ENCODE data around the gene TUBB6. TPM values are rescaled to one million over a fixed set of nuclear protein-coding genes. Genes with fewer than 3 reads are reported as not detected.

TUBB6 gene
- total RNA-seq, 1 donor from 2014 or later = 110 TPM

GRCh38 chr18:12281861-12282260 is 26.2 kb upstream of the TUBB6 start:
- H3K4me1 ChIP-seq = peaks cover 15% of the 10 kb centered on the region
- H3K27ac ChIP-seq = no peak overlapping the region
- ATAC-seq (no peak), DNase-seq (no peak)
- no peaks in the 10 kb centered on the region for H3K36me3 ChIP-seq
- TF ChIP-seq CTCF (IDR thresholded peaks at IDR 0.05) = no peak
- H3K27me3 ChIP-seq = no peaks in the 10 kb centered on the region
- no peak overlapping the region for H3K4me3 ChIP-seq
- intact Hi-C loops (cut with DNase I) = no loop called here
- no peaks in the 10 kb centered on the region for H3K9me3 ChIP-seq

- Histone ChIP-seq H3K36me3 (no peaks in the 10 kb centered on the region), H3K27me3 (peaks cover 6% of the 10 kb centered on the region), H3K9me3 (no peaks in the 10 kb centered on the region), H3K4me3 (no peak overlapping the region), H3K27ac (no peak overlapping the region), H3K4me1 (peaks cover 15% of the 10 kb centered on the region)
- intact Hi-C loops (cut with DNase I) = no loop called here
- TF ChIP-seq CTCF (IDR thresholded peaks at IDR 0.05) = no peak
- no peak for ATAC-seq
- no peak for DNase-seq
Measured at GRCh38 chr18:12282442-12283039, 25.5 kb upstream of the TUBB6 start.

- intact Hi-C loops (cut with DNase I) = no loop called here
- no peak overlapping the region for H3K27ac ChIP-seq
- no peaks in the 10 kb centered on the region for H3K9me3 ChIP-seq
- H3K27me3 ChIP-seq = peaks cover 12% of the 10 kb centered on the region
- H3K36me3 ChIP-seq = no peaks in the 10 kb centered on the region
- DNase-seq = no peak
- peaks cover 17% of the 10 kb centered on the region for H3K4me1 ChIP-seq
- no peak for TF ChIP-seq CTCF (IDR thresholded peaks at IDR 0.05)
- ATAC-seq = no peak
- H3K4me3 ChIP-seq = no peak overlapping the region
Measured at GRCh38 chr18:12283256-12283655, 24.8 kb upstream of the TUBB6 start.

GRCh38 chr18:12283666-12284065 is 24.4 kb upstream of the TUBB6 start:
- TF ChIP-seq CTCF (IDR thresholded peaks at IDR 0.05) = no peak

GRCh38 chr18:12287131-12287681 is 20.8 kb upstream of the TUBB6 start:
- H3K27me3 ChIP-seq = peaks cover 34% of the 10 kb centered on the region
- H3K27ac ChIP-seq = peak overlapping the region; percentile 70
- intact Hi-C loops (cut with DNase I) = no loop called here
- DNase-seq (peak; percentile 71), ATAC-seq (peak; percentile 83)
- no peak for TF ChIP-seq CTCF (IDR thresholded peaks at IDR 0.05)
- no peaks in the 10 kb centered on the region for H3K36me3 ChIP-seq
- peaks cover 12% of the 10 kb centered on the region for H3K4me1 ChIP-seq
- peak overlapping the region; percentile 45 for H3K4me3 ChIP-seq
- no peaks in the 10 kb centered on the region for H3K9me3 ChIP-seq

More at GRCh38 chr18:12283666-12284065, 24.4 kb upstream of the TUBB6 start:
- Histone ChIP-seq H3K4me1 (peaks cover 17% of the 10 kb centered on the region), H3K36me3 (no peaks in the 10 kb centered on the region), H3K9me3 (no peaks in the 10 kb centered on the region), H3K27me3 (peaks cover 16% of the 10 kb centered on the region), H3K4me3 (no peak overlapping the region), H3K27ac (no peak overlapping the region)
- no peak for ATAC-seq
- no peak for DNase-seq
- intact Hi-C loops (cut with DNase I) = no loop called here
